HG03575 (cell line): ENCODE data around the gene SIX5.
A peak's percentile ranks its signal among the peaks of the same experiment; 100 is the strongest.

Experiments
- ATAC-seq: cut with Tn5 transposase; IDR thresholded peaks from one replicate; pipeline ENCODE4 v1.9.1; 2021; ENCODE audit not compliant: unreplicated experiment, insufficient number of reproducible peaks, low FRiP score; ENCODE audit errors: extremely low read depth

SIX5 gene

DNA sequence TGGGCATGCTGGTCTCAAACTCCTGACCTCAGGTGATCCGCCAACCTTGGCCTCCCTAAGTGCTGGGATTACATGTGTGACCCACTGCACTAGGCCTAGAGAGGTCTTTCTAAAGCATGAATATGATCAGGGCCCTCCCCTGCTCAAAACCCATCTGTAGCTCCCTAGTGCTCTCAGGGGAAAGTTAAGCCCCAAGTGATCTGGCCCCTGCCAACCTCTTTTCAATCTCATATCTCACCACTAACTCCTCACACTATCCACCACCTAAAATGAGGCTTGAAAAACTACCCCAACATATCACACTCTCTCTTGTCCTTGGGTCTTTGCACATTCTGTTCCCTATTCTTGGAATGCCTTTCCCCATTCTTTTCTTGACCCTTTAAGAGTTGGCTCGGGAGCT is 25.6 kb upstream of the SIX5 start:
- ATAC-seq: no peak

- no peak for ATAC-seq
Observed at GRCh38 chr19:45793876-45794275, 24.8 kb upstream of the SIX5 start.

- ATAC-seq: no peak
Observed at GRCh38 chr19:45793178-45793564, 24.1 kb upstream of the SIX5 start.

- ATAC-seq: no peak
Observed at GRCh38 chr19:45792470-45793177, 23.6 kb upstream of the SIX5 start, which contains the start of gene DMWD. Gene DMWD, minus strand, starts transcription at chr19:45792845. Its CDS starts 89 bp downstream, at chr19:45792756.

GRCh38 chr19:45791744-45792469 is 22.9 kb upstream of the SIX5 start:
- ATAC-seq: no peak

GRCh38 chr19:45790942-45791341 is 21.9 kb upstream of the SIX5 start:
- no peak for ATAC-seq

DNA sequence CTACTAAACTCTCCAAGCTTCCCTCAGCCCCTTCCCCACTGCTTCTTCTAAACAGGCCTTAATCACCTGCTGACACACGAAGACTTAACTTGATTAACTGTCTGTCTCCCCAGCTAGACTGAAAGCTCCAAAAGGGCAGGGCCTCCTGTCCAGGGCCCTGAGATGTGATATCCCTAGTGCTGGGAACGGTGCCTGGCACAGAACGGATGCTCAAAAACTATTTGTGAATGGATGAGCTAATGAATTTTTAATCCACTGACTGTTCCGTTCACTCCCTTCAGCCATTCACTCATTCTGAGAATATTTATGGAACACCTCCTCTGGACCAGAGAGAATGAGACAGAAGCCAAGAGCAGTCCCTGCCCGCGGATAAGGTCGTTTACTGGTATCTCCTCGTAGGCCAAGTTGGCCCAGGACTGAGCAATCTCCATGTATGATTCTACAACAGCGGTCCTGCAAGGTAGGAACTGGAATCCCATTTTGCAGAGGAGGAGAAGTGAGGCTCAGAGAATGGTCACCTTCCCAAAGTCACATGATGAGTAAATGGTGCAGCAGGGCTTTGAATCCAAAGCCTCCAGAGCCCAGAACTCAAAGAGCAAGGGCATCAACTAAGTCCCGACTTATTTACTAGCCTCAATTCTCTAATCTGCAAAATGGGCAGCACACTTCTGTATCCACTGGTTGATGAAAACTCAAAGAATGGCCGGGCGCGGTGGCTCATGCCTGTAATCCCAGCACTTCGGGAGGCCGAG is 20.2 kb upstream of the SIX5 start:
- no peak for ATAC-seq

GRCh38 chr19:45786533-45786894 is 17.5 kb upstream of the SIX5 start:
- ATAC-seq: no peak

DNA sequence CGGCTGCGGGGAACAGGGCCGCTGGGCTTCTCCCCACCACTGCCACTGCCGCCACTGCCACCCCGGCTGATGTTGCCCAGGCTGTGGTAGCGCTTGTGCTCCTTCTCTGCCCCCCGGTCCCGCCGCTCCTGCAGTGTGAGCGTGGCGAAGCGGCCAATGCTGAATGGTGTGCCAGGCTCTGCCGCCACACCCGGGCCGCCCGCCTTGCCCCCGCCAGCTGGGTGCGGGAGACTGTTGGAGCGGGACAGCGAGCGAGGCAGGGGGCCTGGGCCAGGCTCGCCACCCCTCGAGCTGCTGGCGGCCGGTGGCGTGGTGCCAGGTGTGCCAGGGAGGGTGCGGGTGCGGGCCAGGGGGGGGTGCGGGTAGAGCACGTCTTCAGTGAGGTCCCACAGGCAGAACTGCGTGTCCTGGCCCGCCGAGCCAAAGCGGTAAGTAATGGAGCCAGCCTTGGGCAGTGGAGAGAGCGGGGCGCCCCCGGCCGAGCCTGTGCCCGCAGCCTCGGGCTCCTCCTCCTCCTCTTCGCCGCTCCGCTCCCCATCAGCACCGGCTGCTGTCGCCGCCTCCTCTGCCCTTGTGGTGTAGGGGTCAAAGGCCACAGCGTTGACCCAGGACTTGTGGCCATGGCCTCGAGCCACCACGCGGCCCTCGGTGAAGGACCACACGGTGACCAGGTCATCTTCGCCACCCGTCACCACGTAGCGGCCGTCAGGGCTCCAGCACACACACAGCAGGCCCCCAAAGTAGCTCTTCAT is 16.9 kb upstream of the SIX5 start:
- ATAC-seq: no peak

GRCh38 chr19:45785097-45785496 is 16.0 kb upstream of the SIX5 start:
- ATAC-seq: no peak

GRCh38 chr19:45784096-45784495 is 15.0 kb upstream of the SIX5 start:
- no peak for ATAC-seq

- ATAC-seq: no peak
Observed at GRCh38 chr19:45782820-45783785, 14.1 kb upstream of the SIX5 start.

GRCh38 chr19:45782162-45782691 is 13.2 kb upstream of the SIX5 start, which contains the start of gene DMPK:
Gene DMPK, minus strand, starts transcription at chr19:45782490. Its CDS starts 138 bp downstream, at chr19:45782352.
- no peak for ATAC-seq

DNA sequence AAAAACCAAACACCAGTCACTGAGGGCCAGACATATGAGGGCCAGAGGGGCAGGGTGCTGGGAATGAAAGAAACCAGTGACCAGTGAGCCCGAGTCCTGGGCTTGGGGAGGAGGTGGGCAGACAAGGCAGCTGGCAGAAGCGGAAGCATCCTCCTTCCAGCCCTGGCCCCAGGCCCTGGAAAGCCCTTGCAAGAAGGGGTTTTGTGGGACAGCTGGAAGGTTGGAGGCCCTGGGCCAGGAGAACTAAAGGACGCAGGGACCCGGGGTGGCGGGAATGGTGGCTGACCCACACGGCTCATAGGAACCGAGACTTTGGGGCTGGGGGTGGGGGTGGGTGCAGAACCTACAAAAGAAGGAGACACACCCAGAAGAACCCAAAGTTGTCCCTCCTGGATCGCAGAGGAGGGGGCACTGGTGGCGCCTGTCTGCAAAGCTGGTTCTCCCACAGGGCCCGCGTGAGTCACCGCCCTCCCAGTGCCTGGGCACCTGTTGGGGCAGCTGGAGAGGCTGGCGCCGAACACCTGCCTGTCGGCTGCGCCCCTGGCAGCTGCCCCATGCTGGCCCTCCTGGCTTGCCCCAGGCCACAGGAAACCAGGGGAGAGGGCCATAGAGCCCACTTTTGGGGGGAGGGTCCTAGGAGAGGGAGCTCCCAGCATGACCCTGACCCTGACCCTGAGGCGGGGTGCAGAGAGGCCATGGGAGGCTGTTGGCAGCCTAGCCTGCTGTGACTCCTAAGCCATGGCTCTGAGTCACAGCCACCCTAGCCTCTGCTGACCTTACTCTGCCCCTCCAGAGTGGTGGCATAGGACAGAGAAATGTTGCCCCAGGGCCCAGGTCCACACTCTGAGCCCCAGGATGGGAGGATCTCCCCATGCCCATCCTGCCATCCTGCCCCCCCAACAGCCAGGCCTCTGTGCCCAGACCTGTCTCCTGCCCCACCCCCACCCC is 12.4 kb upstream of the SIX5 start:
- no peak for ATAC-seq

- no peak for ATAC-seq
Observed at GRCh38 chr19:45780448-45781213, 11.6 kb upstream of the SIX5 start.

- ATAC-seq: peak; percentile 6
Observed at GRCh38 chr19:45780146-45780447, 11.0 kb upstream of the SIX5 start.
